K562 (cell line): ENCODE data around the gene SLC10A1. TPM values are rescaled to one million over a fixed set of nuclear protein-coding genes. Genes with fewer than 3 reads are reported as not detected.

Experiments used
- ATAC-seq: fragments of 200-7000 bp; cut with Tn5 transposase; 3 replicates; pipeline ENCODE4 v1.9.1; 2020; ENCODE audit warnings: moderate library complexity
- BruUV-seq: library from RNA; stranded (reverse); fragments of 400-500 nt; replicated peaks from 2 replicates; lab custom pipeline; 2021; lab: Mats Ljungman, UMichigan
- CTCF ChIA-PET: fragments of 300-600 bp; formaldehyde crosslinking; extraction: SDS; loops from one replicate; lab custom pipeline; 2021; ENCODE audit warnings: low intra/inter-chr PET ratio; lab: Yijun Ruan, JAX
- POLR2A ChIA-PET: fragments of 300-600, 350-650 bp; sonication (Branson Sonifier 250); formaldehyde crosslinking; extraction: SDS; loops from one replicate; lab custom pipeline; 2021; ENCODE audit warnings: antibody characterized with exemption, inconsistent platforms; lab: Yijun Ruan, JAX
- DNase-seq, 4 experiments: peaks; one replicate each; pipeline versions ENCODE4 v3.0.0 to v3.0.0-alpha.2; 2011 to 2018; ENCODE audit warnings: low spot score in 3 of 4, mixed read lengths in 3 of 4; ENCODE audit errors: extremely low read depth in 1 of 4
- FAIRE-seq: peaks from 2 replicates; lab custom pipeline; 2011; peaks lifted over from hg19 to GRCh38; lab: Jason Lieb, UNC
- H2AFZ ChIP-seq: 2 replicates; pipeline ENCODE4 v1.6.0; 2011; ENCODE audit warnings: low read depth, low read length, control low read depth, inconsistent platforms
- H3K27ac ChIP-seq: fragments of 200-600 bp; 3 replicates; pipeline ENCODE4 v1.8.0; 2011; ENCODE audit warnings: low read depth, mild to moderate bottlenecking, control low read depth, inconsistent platforms, low read length, moderate library complexity, mixed read lengths; ENCODE audit errors: extremely low read depth
- H3K27me3 ChIP-seq, 2 experiments: fragments of 300-600 bp in 1 of 2; 2 replicates in 1 of 2; 3 replicates in 1 of 2; pipeline versions ENCODE4 v1.6.0 to v1.8.0; 2011; ENCODE audit warnings: inconsistent platforms in 2 of 2, low read length in 2 of 2, mild to moderate bottlenecking in 1 of 2, mixed read lengths in 1 of 2, moderate library complexity in 1 of 2; ENCODE audit not compliant: control insufficient read depth in 2 of 2, insufficient read depth in 2 of 2
- H3K36me3 ChIP-seq: fragments of 300-600 bp; 3 replicates; pipeline ENCODE4 v1.8.0; 2011; ENCODE audit warnings: mild to moderate bottlenecking, low read length, inconsistent platforms; ENCODE audit not compliant: control insufficient read depth, insufficient read depth
- H3K4me1 ChIP-seq, 2 experiments: fragments of 200-600 bp in 1 of 2; replicated peaks in 1 of 2; 2 replicates in 1 of 2; 3 replicates in 1 of 2; pipeline versions ENCODE4 v1.5.1 to v1.8.0; 2011; ENCODE audit warnings: inconsistent platforms in 2 of 2, low read length in 2 of 2, mild to moderate bottlenecking in 1 of 2, mixed read lengths in 1 of 2, moderate library complexity in 1 of 2; ENCODE audit not compliant: control insufficient read depth in 2 of 2, insufficient read depth in 2 of 2
- H3K4me2 ChIP-seq: 2 replicates; pipeline ENCODE4 v1.6.1; 2011; ENCODE audit warnings: low read length, control low read depth, inconsistent platforms, mixed read lengths; ENCODE audit not compliant: insufficient read depth
- H3K4me3 ChIP-seq: fragments of 200-600 bp; sonication (generic), shearing (Covaris generic); 2 replicates; pipeline ENCODE4 v1.5.1; 2016; ENCODE audit warnings: control low read depth, inconsistent platforms
- H3K79me2 ChIP-seq: fragments of 200-600 bp; 3 replicates; pipeline ENCODE4 v1.8.0; 2011; ENCODE audit warnings: low read length, inconsistent platforms; ENCODE audit not compliant: control insufficient read depth, insufficient read depth
- H3K9ac ChIP-seq, 2 experiments: 2 replicates each; pipeline versions ENCODE4 v1.6.0 to v1.6.1; 2011; ENCODE audit warnings: low read depth in 2 of 2, low read length in 2 of 2, control low read depth in 1 of 2, inconsistent platforms in 1 of 2, mild to moderate bottlenecking in 1 of 2, mixed read lengths in 1 of 2; ENCODE audit not compliant: insufficient read depth in 1 of 2
- H3K9me1 ChIP-seq: one replicate; pipeline ENCODE4 v1.6.0; 2011; ENCODE audit warnings: inconsistent platforms, mild to moderate bottlenecking, low read length, moderate library complexity; ENCODE audit not compliant: control insufficient read depth, insufficient read depth
- H3K9me3 ChIP-seq: replicated peaks from 2 replicates; pipeline ENCODE4 v1.5.1; 2011; ENCODE audit warnings: low read depth, low read length, inconsistent platforms; ENCODE audit not compliant: control insufficient read depth, insufficient read depth
- H4K20me1 ChIP-seq: replicated peaks from 2 replicates; pipeline ENCODE4 v1.6.1; 2011; ENCODE audit warnings: low read length, inconsistent platforms, mixed read lengths; ENCODE audit not compliant: control insufficient read depth, insufficient read depth
- ARID2 ChIP-seq: fragments of 450-650 bp; IDR thresholded peaks from 2 replicates; pipeline ENCODE4 v1.6.1; 2017; ENCODE audit warnings: antibody characterized with exemption, mild to moderate bottlenecking
- DNMT1 ChIP-seq: fragments of 450-650 bp; IDR thresholded peaks from 2 replicates; pipeline ENCODE4 v1.6.1; 2016; ENCODE audit warnings: antibody characterized with exemption, mild to moderate bottlenecking
- EGR1 ChIP-seq: fragments of 450-650 bp; conservative IDR thresholded peaks from 2 replicates; pipeline ENCODE4 v1.6.1; 2017; ENCODE audit warnings: mild to moderate bottlenecking
- GATAD2B ChIP-seq: fragments of 450-650 bp; IDR thresholded peaks from 2 replicates; pipeline ENCODE4 v1.6.1; 2017; ENCODE audit warnings: mild to moderate bottlenecking, borderline replicate concordance
- HOXB6 ChIP-seq: fragments of 250-450 bp; sonication (Bioruptor Pico); IDR thresholded peaks from 2 replicates; pipeline ENCODE4 v1.5.1; 2022; ENCODE audit warnings: mild to moderate bottlenecking, borderline replicate concordance
- MAFF ChIP-seq: IDR thresholded peaks from 2 replicates; pipeline ENCODE4 v1.6.1; 2012; ENCODE audit warnings: low read length, improper control_type of control experiment
- MCM2 ChIP-seq: fragments of 450-650 bp; IDR thresholded peaks from 2 replicates; pipeline ENCODE4 v1.6.1; 2017; ENCODE audit warnings: low read depth, mild to moderate bottlenecking
- MCM3 ChIP-seq: fragments of 450-650 bp; IDR thresholded peaks from 2 replicates; pipeline ENCODE4 v1.6.1; 2016
- MCM7 ChIP-seq, 2 experiments: fragments of 450-650 bp; IDR thresholded peaks; 2 replicates each; pipeline ENCODE4 v1.6.1; 2016 to 2018
- MEF2D ChIP-seq: conservative IDR thresholded peaks from 2 replicates; pipeline ENCODE4 v1.6.1; 2016; ENCODE audit warnings: low read depth, missing genetic modification characterization, missing compliant biosample characterization
- NR0B1 ChIP-seq: fragments of 450-650 bp; IDR thresholded peaks from one replicate; pipeline ENCODE4 v1.6.1; 2018; ENCODE audit warnings: mild to moderate bottlenecking, moderate library complexity; ENCODE audit not compliant: partially characterized antibody
- PYGO2 ChIP-seq: fragments of 450-650 bp; IDR thresholded peaks from 2 replicates; pipeline ENCODE4 v1.6.1; 2016; ENCODE audit warnings: mild to moderate bottlenecking, missing genetic modification characterization, moderate library complexity, missing compliant biosample characterization
- RBM15 ChIP-seq: fragments of 200-400 bp; formaldehyde crosslinking; IDR thresholded peaks from 2 replicates; pipeline ENCODE4 v1.6.1; 2018; ENCODE audit warnings: mild to moderate bottlenecking, low read length, moderate library complexity; ENCODE audit not compliant: insufficient read depth
- SAFB2 ChIP-seq: fragments of 200-400 bp; formaldehyde crosslinking; IDR thresholded peaks from 2 replicates; pipeline ENCODE4 v1.6.1; 2018; ENCODE audit warnings: borderline replicate concordance, low read length, low read depth, moderate library complexity; ENCODE audit not compliant: severe bottlenecking
- SMAD3 ChIP-seq: fragments of 450-650 bp; formaldehyde crosslinking; conservative IDR thresholded peaks from 2 replicates; pipeline ENCODE4 v1.4.0; 2020; ENCODE audit warnings: mild to moderate bottlenecking
- ZBTB34 ChIP-seq: fragments of 250-450 bp; sonication (Bioruptor Pico); IDR thresholded peaks from 2 replicates; pipeline ENCODE4 v1.8.0; 2021; ENCODE audit warnings: mild to moderate bottlenecking, moderate library complexity
- ZNF445 ChIP-seq: fragments of 250-450 bp; sonication (Bioruptor Pico); IDR thresholded peaks from 2 replicates; pipeline ENCODE4 v1.4.0; 2020; ENCODE audit warnings: low read depth, mild to moderate bottlenecking, moderate library complexity
- ZSCAN32 ChIP-seq: fragments of 450-650 bp; formaldehyde crosslinking; IDR thresholded peaks from 2 replicates; pipeline ENCODE4 v1.4.0; 2020; ENCODE audit warnings: mild to moderate bottlenecking, moderate library complexity
- WGBS: fragments of 100-300 bp; shearing (Covaris generic); methylation state at CpG from one replicate; pipeline ENCODE4 v1.1.6; 2016; ENCODE audit warnings: low coverage, mixed read lengths; ENCODE audit not compliant: insufficient coverage; ENCODE audit errors: missing lambda C conversion rate; 5-methylcytosine and 5-hydroxymethylcytosine counted together
- in situ Hi-C: fragments of 300-500 bp; cut with MboI; formaldehyde crosslinking; loops from 4 replicates; pipeline ENCODE4 v1.15.0; 2018; ENCODE audit warnings: inconsistent platforms, mixed read lengths
- intact Hi-C: fragments of 100-400 bp; cut with micrococcal nuclease; formaldehyde crosslinking; loops from 2 replicates; pipeline ENCODE4 v1.14.2; 2022
- polyA plus RNA-seq, 8 experiments: library from polyadenylated mRNA; depleted of rRNA in 4 of 8; stranded (reverse) in 5 of 8; unstranded in 3 of 8; fragments of >200 nt; fragmentation: Nextera tagmentation in 2 of 8; fragmentation: Illumina TruSeq in 1 of 8; extraction: Ambion mirVana in 2 of 8; extraction: Trizol in 1 of 8; gene quantifications; 2 replicates each; pipeline versions ENCODE4 v1.2.1 to v1.2.3, GENCODE V29; 2011 to 2014; ENCODE audit warnings: inconsistent platforms in 1 of 8, missing spikeins in 1 of 8
- total RNA-seq, 7 experiments: library from RNA; depleted of rRNA in 6 of 7; stranded (reverse); fragments of >200 nt in 6 of 7; fragmentation: Illumina TruSeq in 2 of 7; extraction: Trizol in 2 of 7; gene quantifications; 2 replicates each; pipeline versions ENCODE4 v1.2.1 to v1.2.3, GENCODE V29; 2011 to 2021; ENCODE audit warnings: low replicate concordance in 1 of 7

Gene SLC10A1
- total and polyA plus RNA-seq, 9 of the 15 experiments (the other 6 are each of a cell fraction or from before 2014, with no cell fraction given), result not detected

DNA sequence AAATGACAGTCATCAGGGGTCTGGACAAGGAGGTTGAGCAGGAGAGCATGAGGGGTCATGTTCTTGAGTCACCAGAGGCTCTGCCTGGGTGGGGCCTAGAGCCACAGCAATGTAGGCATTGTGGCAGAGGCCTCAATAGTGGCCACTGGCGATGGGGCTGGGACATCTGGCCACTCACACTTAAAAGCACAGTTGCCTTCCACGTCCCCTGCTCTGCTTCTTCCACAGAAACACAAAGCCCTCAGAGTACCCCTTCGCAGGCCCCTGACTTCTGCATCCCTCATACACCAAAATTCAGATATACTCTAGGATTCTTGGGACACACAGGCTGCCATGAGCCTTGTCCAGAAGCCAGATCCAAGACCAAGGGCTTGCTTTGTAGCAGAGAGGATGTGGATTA, 2.2 kb downstream of the SLC10A1 start:
- CTCF ChIA-PET, result no interaction called here
- no peaks in the 10 kb centered on the region for H3K27me3 ChIP-seq
- intact Hi-C loops, result no loop called here

More for the DNA sequence above, 2.2 kb downstream of the SLC10A1 start:
- Histone ChIP-seq H3K36me3 (no peaks in the 10 kb centered on the region), H3K9ac (no peak overlapping the region), H2AFZ (no peak overlapping the region), H4K20me1 (no peaks in the 10 kb centered on the region), H3K9me1 (no peaks in the 10 kb centered on the region), H3K9me3 (no peaks in the 10 kb centered on the region), H3K79me2 (no peaks in the 10 kb centered on the region), H3K4me2 (no peak overlapping the region), H3K27ac (no peak overlapping the region), H3K4me1 (peaks cover 0 to 6% of the 10 kb centered on the region in 2 experiments; a peak in 1 of 5 replicates), H3K4me3 (no peak overlapping the region)
- TF ChIP-seq MCM3, result no peak
- no peak for TF ChIP-seq ZNF445
- no peak for TF ChIP-seq MCM7 (IDR thresholded peaks at IDR 0.05)
- no peak for TF ChIP-seq ZBTB34
- no peak for TF ChIP-seq MCM2
- no peak for TF ChIP-seq GATAD2B
- no peak for TF ChIP-seq SAFB2
- TF ChIP-seq ARID2, result no peak
- no peak for TF ChIP-seq RBM15
- no peak for TF ChIP-seq EGR1
- no peak for TF ChIP-seq SMAD3 (CRISPR knock-in tag)
- TF ChIP-seq MAFF, result no peak
- no peak for TF ChIP-seq NR0B1
- no peak for TF ChIP-seq MEF2D (tag)
- TF ChIP-seq PYGO2 (tag), result no peak
- TF ChIP-seq ZSCAN32, result no peak
- no peak for TF ChIP-seq HOXB6 (CRISPR knock-in tag)
- no peak for TF ChIP-seq DNMT1
- in situ Hi-C loops, result no loop called here
- POLR2A ChIA-PET, result interaction anchor here (1.1 kb wide), 1 partner anchor 18 kb away, joined by 3 read pairs; no protein-coding TSS in a partner anchor
- BruUV-seq, result no TSS peak
- WGBS, result 7% methylated on average over 3 of the region's 3 CpGs
- ATAC-seq, result no peak
- DNase-seq, result no peak
- FAIRE-seq, result no peak
